Ramos (cell line): ENCODE measurements around the gene GSAP.

Source experiments
- in situ Hi-C: fragments of 300-500 bp; cut with MboI; formaldehyde crosslinking; loops from one replicate; pipeline ENCODE4 v1.14.3; 2022; ENCODE audit warnings: low sequenced_read_pairs; ENCODE audit not compliant: unreplicated experiment

Gene GSAP

GRCh38 chr7:77439572-77439971, 23.4 kb upstream of the GSAP start:
- in situ Hi-C loops = no loop called here

- in situ Hi-C loops = no loop called here
Observed at GRCh38 chr7:77438131-77438530, 22.0 kb upstream of the GSAP start.

- in situ Hi-C loops = no loop called here
Observed at GRCh38 chr7:77434570-77435275, 18.6 kb upstream of the GSAP start.

GRCh38 chr7:77433901-77434300, 17.8 kb upstream of the GSAP start:
- in situ Hi-C loops = no loop called here

GRCh38 chr7:77430927-77431326, 14.8 kb upstream of the GSAP start:
- in situ Hi-C loops = no loop called here

- in situ Hi-C loops = no loop called here
Observed at GRCh38 chr7:77428777-77429231, 12.7 kb upstream of the GSAP start.

- in situ Hi-C loops = no loop called here
Observed at GRCh38 chr7:77427996-77428603, 12.0 kb upstream of the GSAP start.

- in situ Hi-C loops = no loop called here
Observed at GRCh38 chr7:77426521-77427051, 10.4 kb upstream of the GSAP start.

- in situ Hi-C loops = no loop called here
Observed at GRCh38 chr7:77426052-77426404, 9.9 kb upstream of the GSAP start.

GRCh38 chr7:77425101-77426051, 9.2 kb upstream of the GSAP start:
- in situ Hi-C loops = no loop called here

- in situ Hi-C loops = no loop called here
Observed at GRCh38 chr7:77422500-77422899, 6.4 kb upstream of the GSAP start.

GRCh38 chr7:77420986-77421672, 5.0 kb upstream of the GSAP start:
- in situ Hi-C loops = no loop called here

GRCh38 chr7:77420438-77420837, 4.3 kb upstream of the GSAP start:
- in situ Hi-C loops = no loop called here

GRCh38 chr7:77419102-77419501, 3.0 kb upstream of the GSAP start:
- in situ Hi-C loops = no loop called here

GRCh38 chr7:77417801-77418200, 1.7 kb upstream of the GSAP start:
- in situ Hi-C loops = no loop called here

- in situ Hi-C loops = no loop called here
Observed at GRCh38 chr7:77416621-77417371, 647 bp upstream of the GSAP start.

- in situ Hi-C loops = no loop called here
Observed at GRCh38 chr7:77415476-77415822, 700 bp downstream of the GSAP start.

GRCh38 chr7:77413861-77414424, 2.2 kb downstream of the GSAP start:
- in situ Hi-C loops = no loop called here

GRCh38 chr7:77413128-77413527, 3.0 kb downstream of the GSAP start:
- in situ Hi-C loops = no loop called here
